Sigmoid colon (tissue), 4 donors: ENCODE measurements around the gene IER3IP1.

Source experiments
- POLR2A ChIP-seq, 2 donors: fragments of 450-650 bp; IDR thresholded peaks; one replicate each; pipeline ENCODE4 v1.6.1; 2016; ENCODE audit warnings: antibody characterized with exemption in 2 of 2, mild to moderate bottlenecking in 2 of 2, moderate library complexity in 2 of 2
- POLR2AphosphoS5 ChIP-seq, 4 donors: sonication (generic); formaldehyde crosslinking; IDR thresholded peaks; one replicate each; pipeline ENCODE4 v1.6.1; 2017; ENCODE audit warnings: antibody characterized with exemption in 4 of 4
- TF ChIP-seq, protein P1 (sequence below), 4 experiments: fragments of 450-650 bp in 3 of 4; fragments of 200-600 bp in 1 of 4; IDR thresholded peaks; one replicate each; pipeline ENCODE4 v1.5.1; 2016 to 2019; ENCODE audit warnings: antibody characterized with exemption in 4 of 4, mild to moderate bottlenecking in 3 of 4, moderate library complexity in 2 of 4

DNA sequence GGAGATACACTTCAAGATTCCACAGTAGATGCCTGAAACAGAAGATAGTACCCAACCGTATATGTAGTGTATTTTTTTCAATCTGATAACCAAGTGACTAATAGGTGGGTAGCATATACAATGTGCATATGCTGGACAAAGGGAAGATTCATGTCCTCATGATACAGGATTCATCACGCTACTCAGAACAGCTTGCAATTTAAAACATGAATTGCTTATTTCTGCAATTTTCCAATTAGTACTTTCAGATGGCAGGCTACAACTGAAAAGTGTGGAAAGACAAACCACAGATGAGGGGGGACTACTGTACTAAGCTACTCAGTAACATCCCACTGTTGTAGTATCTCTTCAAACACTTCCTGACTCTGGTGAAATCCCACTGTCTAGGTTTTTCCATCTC lies 3.7 kb downstream of the IER3IP1 start:
- no peak for TF ChIP-seq POLR2A (IDR thresholded peaks at IDR 0.05)
- TF ChIP-seq, protein P1, sequence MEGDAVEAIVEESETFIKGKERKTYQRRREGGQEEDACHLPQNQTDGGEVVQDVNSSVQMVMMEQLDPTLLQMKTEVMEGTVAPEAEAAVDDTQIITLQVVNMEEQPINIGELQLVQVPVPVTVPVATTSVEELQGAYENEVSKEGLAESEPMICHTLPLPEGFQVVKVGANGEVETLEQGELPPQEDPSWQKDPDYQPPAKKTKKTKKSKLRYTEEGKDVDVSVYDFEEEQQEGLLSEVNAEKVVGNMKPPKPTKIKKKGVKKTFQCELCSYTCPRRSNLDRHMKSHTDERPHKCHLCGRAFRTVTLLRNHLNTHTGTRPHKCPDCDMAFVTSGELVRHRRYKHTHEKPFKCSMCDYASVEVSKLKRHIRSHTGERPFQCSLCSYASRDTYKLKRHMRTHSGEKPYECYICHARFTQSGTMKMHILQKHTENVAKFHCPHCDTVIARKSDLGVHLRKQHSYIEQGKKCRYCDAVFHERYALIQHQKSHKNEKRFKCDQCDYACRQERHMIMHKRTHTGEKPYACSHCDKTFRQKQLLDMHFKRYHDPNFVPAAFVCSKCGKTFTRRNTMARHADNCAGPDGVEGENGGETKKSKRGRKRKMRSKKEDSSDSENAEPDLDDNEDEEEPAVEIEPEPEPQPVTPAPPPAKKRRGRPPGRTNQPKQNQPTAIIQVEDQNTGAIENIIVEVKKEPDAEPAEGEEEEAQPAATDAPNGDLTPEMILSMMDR (IDR thresholded peaks at IDR 0.05): no peak
- no peak for TF ChIP-seq POLR2AphosphoS5 (IDR thresholded peaks at IDR 0.05)
